Prostate gland (tissue), 2 donors: ENCODE measurements around the gene ETV4.

Experiments
- POLR2A ChIP-seq: fragments of 450-650 bp; IDR thresholded peaks from one replicate; pipeline ENCODE4 v1.6.1; 2016; ENCODE audit warnings: antibody characterized with exemption, mild to moderate bottlenecking
- TF ChIP-seq, protein P1 (sequence below), 4 experiments: fragments of 200-600 bp in 2 of 4; fragments of 450-650 bp in 2 of 4; sonication (generic) in 2 of 4; IDR thresholded peaks; 1 replicate in 3 of 4; 2 replicates in 1 of 4; pipeline ENCODE4 v1.5.1; 2016 to 2019; ENCODE audit warnings: antibody characterized with exemption in 4 of 4, mild to moderate bottlenecking in 2 of 4, moderate library complexity in 2 of 4

DNA sequence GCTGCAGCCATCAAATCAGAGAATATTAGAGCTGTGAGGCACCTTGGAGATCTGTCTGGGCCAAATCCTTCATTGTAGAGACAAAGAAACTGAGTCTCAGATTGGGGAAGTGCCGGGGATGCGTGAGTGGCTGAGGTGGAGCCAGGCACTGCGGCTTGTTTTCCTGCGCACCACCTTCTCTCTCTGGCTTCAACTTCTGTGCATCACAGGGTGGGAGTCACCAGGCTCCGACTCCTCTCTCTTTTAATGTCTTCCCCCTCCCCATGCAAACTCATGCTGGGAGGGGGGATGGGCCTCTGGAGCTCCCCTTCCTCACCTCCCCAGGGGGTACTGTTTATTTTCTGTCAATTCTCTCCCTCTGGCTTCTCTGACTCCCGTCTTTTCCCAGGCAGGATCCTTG, 8.7 kb upstream of the ETV4 start:
- TF ChIP-seq, protein P1, sequence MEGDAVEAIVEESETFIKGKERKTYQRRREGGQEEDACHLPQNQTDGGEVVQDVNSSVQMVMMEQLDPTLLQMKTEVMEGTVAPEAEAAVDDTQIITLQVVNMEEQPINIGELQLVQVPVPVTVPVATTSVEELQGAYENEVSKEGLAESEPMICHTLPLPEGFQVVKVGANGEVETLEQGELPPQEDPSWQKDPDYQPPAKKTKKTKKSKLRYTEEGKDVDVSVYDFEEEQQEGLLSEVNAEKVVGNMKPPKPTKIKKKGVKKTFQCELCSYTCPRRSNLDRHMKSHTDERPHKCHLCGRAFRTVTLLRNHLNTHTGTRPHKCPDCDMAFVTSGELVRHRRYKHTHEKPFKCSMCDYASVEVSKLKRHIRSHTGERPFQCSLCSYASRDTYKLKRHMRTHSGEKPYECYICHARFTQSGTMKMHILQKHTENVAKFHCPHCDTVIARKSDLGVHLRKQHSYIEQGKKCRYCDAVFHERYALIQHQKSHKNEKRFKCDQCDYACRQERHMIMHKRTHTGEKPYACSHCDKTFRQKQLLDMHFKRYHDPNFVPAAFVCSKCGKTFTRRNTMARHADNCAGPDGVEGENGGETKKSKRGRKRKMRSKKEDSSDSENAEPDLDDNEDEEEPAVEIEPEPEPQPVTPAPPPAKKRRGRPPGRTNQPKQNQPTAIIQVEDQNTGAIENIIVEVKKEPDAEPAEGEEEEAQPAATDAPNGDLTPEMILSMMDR (IDR thresholded peaks at IDR 0.05) = no peak
- TF ChIP-seq POLR2A = no peak
